Glutamatergic neuron (in vitro differentiated cells): ENCODE measurements around the gene KCNC4. TPM values are rescaled to one million over a fixed set of nuclear protein-coding genes. Genes with fewer than 3 reads are reported as not detected.

Source experiments
- DNase-seq: peaks from one replicate; pipeline ENCODE4 v3.0.0; 2022
- H3K27ac Mint-ChIP-seq: one replicate; pipeline ENCODE4 v1.8.0; 2020; ENCODE audit warnings: mild to moderate bottlenecking, mixed read lengths, inconsistent platforms; ENCODE audit not compliant: unreplicated experiment
- H3K27me3 Mint-ChIP-seq: one replicate; pipeline ENCODE4 v1.8.0; 2020; ENCODE audit warnings: mild to moderate bottlenecking, moderate library complexity, mixed read lengths, inconsistent platforms; ENCODE audit not compliant: unreplicated experiment
- H3K36me3 Mint-ChIP-seq: one replicate; pipeline ENCODE4 v1.8.0; 2020; ENCODE audit warnings: mild to moderate bottlenecking, mixed read lengths, inconsistent platforms; ENCODE audit not compliant: unreplicated experiment
- H3K4me1 Mint-ChIP-seq: one replicate; pipeline ENCODE4 v1.8.0; 2020; ENCODE audit warnings: mild to moderate bottlenecking, low read depth, mixed read lengths, inconsistent platforms; ENCODE audit not compliant: unreplicated experiment
- H3K4me3 Mint-ChIP-seq: one replicate; pipeline ENCODE4 v1.8.0; 2020; ENCODE audit warnings: mild to moderate bottlenecking, mixed read lengths, inconsistent platforms; ENCODE audit not compliant: unreplicated experiment
- H3K9me3 Mint-ChIP-seq: one replicate; pipeline ENCODE4 v1.8.0; 2020; ENCODE audit warnings: mild to moderate bottlenecking, moderate library complexity, mixed read lengths, inconsistent platforms; ENCODE audit not compliant: unreplicated experiment
- CTCF ChIP-seq: fragments of 200-600 bp; sonication (generic); IDR thresholded peaks from one replicate; pipeline ENCODE4 v1.5.0; 2021; ENCODE audit not compliant: partially characterized antibody, unreplicated experiment
- total RNA-seq: library from RNA; stranded (reverse); fragmentation: NEBNext Ultra II Directional; extraction: Animal tissue kit (Norgen Biotek cat#: 25700); gene quantifications from one replicate; pipeline ENCODE4 v1.2.1, GENCODE V29; 2021; ENCODE audit not compliant: unreplicated experiment

Gene KCNC4
- total RNA-seq, 1 donor from 2014 or later, result 9.7 TPM

GRCh38 chr1:110215621-110216515, 5.8 kb downstream of the KCNC4 start:
- H3K27me3 Mint-ChIP-seq, result peaks cover 11% of the 10 kb centered on the region
- DNase-seq, result no peak

GRCh38 chr1:110216844-110217444, 6.8 kb downstream of the KCNC4 start:
- no peak overlapping the region for H3K27ac Mint-ChIP-seq
- DNase-seq, result no peak
- TF ChIP-seq CTCF, result no peak
- no peaks in the 10 kb centered on the region for H3K9me3 Mint-ChIP-seq
- H3K27me3 Mint-ChIP-seq, result peaks cover 9% of the 10 kb centered on the region
- peaks cover 15% of the 10 kb centered on the region for H3K4me1 Mint-ChIP-seq
- no peak overlapping the region for H3K4me3 Mint-ChIP-seq
- H3K36me3 Mint-ChIP-seq, result no peaks in the 10 kb centered on the region

More at GRCh38 chr1:110215621-110216515, 5.8 kb downstream of the KCNC4 start:
- peaks cover 15% of the 10 kb centered on the region for H3K4me1 Mint-ChIP-seq
- no peaks in the 10 kb centered on the region for H3K36me3 Mint-ChIP-seq
- H3K9me3 Mint-ChIP-seq, result no peaks in the 10 kb centered on the region
- TF ChIP-seq CTCF, result no peak
- H3K4me3 Mint-ChIP-seq, result no peak overlapping the region
- H3K27ac Mint-ChIP-seq, result no peak overlapping the region

GRCh38 chr1:110218137-110218536, 8.0 kb downstream of the KCNC4 start:
- DNase-seq, result no peak
- no peaks in the 10 kb centered on the region for H3K9me3 Mint-ChIP-seq
- peaks cover 6% of the 10 kb centered on the region for H3K27me3 Mint-ChIP-seq
- H3K36me3 Mint-ChIP-seq, result no peaks in the 10 kb centered on the region
- TF ChIP-seq CTCF, result no peak
- peak overlapping the region; percentile 14 for H3K27ac Mint-ChIP-seq
- peaks cover 14% of the 10 kb centered on the region for H3K4me1 Mint-ChIP-seq
- peak overlapping the region; percentile 31 for H3K4me3 Mint-ChIP-seq

GRCh38 chr1:110218739-110219138, 8.6 kb downstream of the KCNC4 start:
- H3K36me3 Mint-ChIP-seq, result no peaks in the 10 kb centered on the region

More at GRCh38 chr1:110218739-110219138, 8.6 kb downstream of the KCNC4 start:
- no peak for DNase-seq
- no peaks in the 10 kb centered on the region for H3K9me3 Mint-ChIP-seq
- peaks cover 6% of the 10 kb centered on the region for H3K27me3 Mint-ChIP-seq
- no peak for TF ChIP-seq CTCF
- no peak overlapping the region for H3K27ac Mint-ChIP-seq
- H3K4me1 Mint-ChIP-seq, result peaks cover 10% of the 10 kb centered on the region
- H3K4me3 Mint-ChIP-seq, result no peak overlapping the region
